Islet precursor cell (in vitro differentiated cells): Measurements from ENCODE around the gene SHLD1.
A peak's percentile ranks its signal among the peaks of the same experiment; 100 is the strongest.
"Not testable (repeated sequence)": the region's sequence is repeated elsewhere in the genome, so short reads cannot be mapped to it uniquely, and the experiment has no call there.

Experiments used
- DNase-seq: peaks from one replicate; pipeline ENCODE4 v3.0.0-alpha.2; 2018

The SHLD1 gene

GRCh38 chr20:5784735-5785134, 34.5 kb downstream of the SHLD1 start:
- DNase-seq = no peak

GRCh38 chr20:5785146-5785545, 34.9 kb downstream of the SHLD1 start:
- no peak for DNase-seq

- no peak for DNase-seq
Observed at GRCh38 chr20:5786930-5787795, 37.0 kb downstream of the SHLD1 start.

- DNase-seq = no peak
Observed at GRCh38 chr20:5787796-5788165, 37.6 kb downstream of the SHLD1 start.

GRCh38 chr20:5788385-5788895, 38.2 kb downstream of the SHLD1 start:
- DNase-seq = peak; percentile 82

- no peak for DNase-seq
Observed at GRCh38 chr20:5789827-5790226, 39.6 kb downstream of the SHLD1 start.

- DNase-seq = no peak
Observed at GRCh38 chr20:5793916-5794315, 43.7 kb downstream of the SHLD1 start.

GRCh38 chr20:5796331-5797040, 46.3 kb downstream of the SHLD1 start:
- no peak for DNase-seq

- no peak for DNase-seq
Observed at GRCh38 chr20:5797165-5797564, 47.0 kb downstream of the SHLD1 start.

GRCh38 chr20:5797843-5798462, 47.8 kb downstream of the SHLD1 start:
- no peak for DNase-seq

GRCh38 chr20:5803754-5804303, 53.6 kb downstream of the SHLD1 start:
- not testable (repeated sequence) for DNase-seq

GRCh38 chr20:5806457-5807263, 56.5 kb downstream of the SHLD1 start:
- DNase-seq = no peak

GRCh38 chr20:5807431-5807830, 57.2 kb downstream of the SHLD1 start:
- no peak for DNase-seq

GRCh38 chr20:5808901-5809300, 58.7 kb downstream of the SHLD1 start:
- no peak for DNase-seq

- DNase-seq = no peak
Observed at GRCh38 chr20:5809495-5809894, 59.3 kb downstream of the SHLD1 start.

- no peak for DNase-seq
Observed at GRCh38 chr20:5810800-5811422, 60.7 kb downstream of the SHLD1 start.

- DNase-seq = no peak
Observed at GRCh38 chr20:5811746-5812145, 61.5 kb downstream of the SHLD1 start.

GRCh38 chr20:5818346-5818681, 68.1 kb downstream of the SHLD1 start:
- DNase-seq = no peak

GRCh38 chr20:5820738-5821137, 70.5 kb downstream of the SHLD1 start:
- DNase-seq = no peak

GRCh38 chr20:5821627-5822215, 71.5 kb downstream of the SHLD1 start:
- no peak for DNase-seq

- DNase-seq = no peak
Observed at GRCh38 chr20:5822569-5822968, 72.4 kb downstream of the SHLD1 start.
